GM12878 (cell line): ENCODE data around the gene HTR3A. TPM values are rescaled to one million over a fixed set of nuclear protein-coding genes. Genes with fewer than 3 reads are reported as not detected.

Experiments used
- ATAC-seq: fragments of 200-7000 bp; cut with Tn5 transposase; 3 replicates; pipeline ENCODE4 v1.9.1; 2020; ENCODE audit warnings: mild to moderate bottlenecking, moderate library complexity
- BruUV-seq: library from RNA; stranded (reverse); fragments of 400-500 nt; replicated peaks from 2 replicates; lab custom pipeline; 2021; lab: Mats Ljungman, UMichigan
- CTCF ChIA-PET: fragments of 300-600 bp; sonication (Branson Sonifier 250); formaldehyde crosslinking; extraction: SDS; loops from one replicate; lab custom pipeline; 2021; ENCODE audit warnings: inconsistent platforms; lab: Yijun Ruan, JAX
- POLR2A ChIA-PET: fragments of 350-600 bp; formaldehyde crosslinking; extraction: SDS; loops from one replicate; lab custom pipeline; 2021; ENCODE audit warnings: inconsistent platforms; lab: Charles Lee
- RAD21 ChIA-PET: fragments of 300-600 bp; sonication (Branson Sonifier 250); formaldehyde crosslinking; loops from one replicate; lab custom pipeline; 2023; ENCODE audit warnings: antibody characterized with exemption; ENCODE audit not compliant: unreplicated experiment; lab: Charles Lee
- SMC1A ChIA-PET: fragments of 300-600 bp; sonication (Branson Sonifier 250); formaldehyde crosslinking; loops from one replicate; lab custom pipeline; 2023; ENCODE audit not compliant: unreplicated experiment, uncharacterized antibody; lab: Charles Lee
- DNase-seq: peaks from one replicate; pipeline ENCODE4 v3.0.0-alpha.2; 2011; ENCODE audit warnings: low read depth, low spot score
- FAIRE-seq: peaks from 3 replicates; lab custom pipeline; 2011; peaks lifted over from hg19 to GRCh38; lab: Jason Lieb, UNC
- H2AFZ ChIP-seq: 2 replicates; pipeline ENCODE4 v1.6.0; 2011; ENCODE audit warnings: low read depth, low read length, control low read depth; ENCODE audit not compliant: control insufficient read depth
- H3K27ac ChIP-seq: 2 replicates; pipeline ENCODE4 v1.5.1; 2011; ENCODE audit warnings: control low read depth; ENCODE audit not compliant: control insufficient read depth, insufficient read depth
- H3K27me3 ChIP-seq, 2 experiments: replicated peaks in 1 of 2; 2 replicates each; pipeline versions ENCODE4 v1.6.0 to v1.6.1; 2011; ENCODE audit warnings: low read length in 1 of 2; ENCODE audit not compliant: control insufficient read depth in 2 of 2, insufficient read depth in 2 of 2
- H3K36me3 ChIP-seq, 2 experiments: 2 replicates each; pipeline ENCODE4 v1.5.1; 2011; ENCODE audit warnings: low read length in 1 of 2; ENCODE audit not compliant: control insufficient read depth in 2 of 2, insufficient read depth in 2 of 2
- H3K4me1 ChIP-seq: 2 replicates; pipeline ENCODE4 v1.6.1; 2011; ENCODE audit warnings: mild to moderate bottlenecking, low read length, moderate library complexity, mixed read lengths; ENCODE audit not compliant: control insufficient read depth, insufficient read depth
- H3K4me2 ChIP-seq: 2 replicates; pipeline ENCODE4 v1.6.0; 2011; ENCODE audit warnings: control low read depth; ENCODE audit not compliant: control insufficient read depth, insufficient read depth
- H3K4me3 ChIP-seq: fragments of 200-600 bp; sonication (generic); 2 replicates; pipeline ENCODE4 v1.5.1; 2016
- H3K79me2 ChIP-seq: 2 replicates; pipeline ENCODE4 v1.6.0; 2011; ENCODE audit warnings: low read length; ENCODE audit not compliant: control insufficient read depth, insufficient read depth
- H3K9ac ChIP-seq: 2 replicates; pipeline ENCODE4 v1.8.0; 2011; ENCODE audit warnings: low read length, control low read depth, mixed read lengths; ENCODE audit not compliant: control insufficient read depth, insufficient read depth
- H3K9me3 ChIP-seq: replicated peaks from 3 replicates; pipeline ENCODE4 v1.5.1; 2011; ENCODE audit warnings: mild to moderate bottlenecking, low read length; ENCODE audit not compliant: control insufficient read depth, insufficient read depth
- H4K20me1 ChIP-seq: 2 replicates; pipeline ENCODE4 v1.6.0; 2011; ENCODE audit not compliant: control insufficient read depth, insufficient read depth
- ATF3 ChIP-seq: IDR thresholded peaks from 2 replicates; pipeline ENCODE4 v1.6.1; 2011; ENCODE audit warnings: low read depth, mild to moderate bottlenecking, low read length, moderate library complexity, borderline replicate concordance; ENCODE audit errors: extremely low read depth
- BCL11A ChIP-seq: IDR thresholded peaks from 2 replicates; pipeline ENCODE4 v1.6.1; 2011; ENCODE audit warnings: low read depth, low read length
- BHLHE40 ChIP-seq, 2 experiments: fragments of 450-650 bp in 1 of 2; IDR thresholded peaks; 2 replicates each; pipeline ENCODE4 v1.6.1; 2011 to 2017; ENCODE audit warnings: low read depth in 2 of 2, borderline replicate concordance in 1 of 2, improper control_type of control experiment in 1 of 2, low read length in 1 of 2, mild to moderate bottlenecking in 1 of 2
- KDM1A ChIP-seq: fragments of 200-600 bp; sonication (generic); IDR thresholded peaks from 2 replicates; pipeline ENCODE4 v1.6.1; 2016; ENCODE audit warnings: borderline replicate concordance
- MXI1 ChIP-seq: fragments of 150-350 bp; IDR thresholded peaks from 2 replicates; pipeline ENCODE4 v1.6.1; 2011; ENCODE audit warnings: low read depth, mild to moderate bottlenecking, inconsistent platforms, low read length, improper control_type of control experiment
- NFYB ChIP-seq: IDR thresholded peaks from 2 replicates; pipeline ENCODE4 v1.6.1; 2011; ENCODE audit warnings: low read depth, mild to moderate bottlenecking, low read length, improper control_type of control experiment, moderate library complexity; ENCODE audit not compliant: insufficient read depth
- NR2C2 ChIP-seq: IDR thresholded peaks from 2 replicates; pipeline ENCODE4 v1.6.1; 2011; ENCODE audit warnings: borderline replicate concordance, low read depth; ENCODE audit not compliant: control insufficient read depth, insufficient read length
- SMAD1 ChIP-seq: fragments of 450-650 bp; IDR thresholded peaks from 2 replicates; pipeline ENCODE4 v1.6.1; 2018; ENCODE audit warnings: mild to moderate bottlenecking, low read depth; ENCODE audit not compliant: partially characterized antibody
- SP1 ChIP-seq: IDR thresholded peaks from one replicate; pipeline ENCODE4 v1.6.1; 2011; ENCODE audit warnings: low read depth, low read length
- ZNF207 ChIP-seq: fragments of 450-650 bp; IDR thresholded peaks from 2 replicates; pipeline ENCODE4 v1.6.1; 2014; ENCODE audit warnings: antibody characterized with exemption, mild to moderate bottlenecking, borderline replicate concordance
- ZNF592 ChIP-seq: fragments of 450-650 bp; IDR thresholded peaks from 2 replicates; pipeline ENCODE4 v1.6.1; 2017; ENCODE audit warnings: mild to moderate bottlenecking, moderate library complexity
- WGBS: methylation state at CpG from one replicate; pipeline ENCODE4 v1.1.6; 2016; ENCODE audit warnings: low lambda C conversion rate; ENCODE audit not compliant: insufficient replicate concordance, insufficient coverage; ENCODE audit errors: missing lambda C conversion rate; 5-methylcytosine and 5-hydroxymethylcytosine counted together
- in situ Hi-C: fragments of 300-500 bp; cut with MboI; formaldehyde crosslinking; loops from 9 replicates; pipeline ENCODE4 v1.14.3; 2018; ENCODE audit warnings: mixed read lengths
- intact Hi-C: fragments of 100-400 bp; cut with micrococcal nuclease; formaldehyde crosslinking; loops from one replicate; pipeline ENCODE4 v1.14.2; 2022; ENCODE audit not compliant: unreplicated experiment
- polyA plus RNA-seq, 11 experiments: library from polyadenylated mRNA; depleted of rRNA in 4 of 11; unstranded in 6 of 11; stranded (reverse) in 5 of 11; fragments of >200 nt; fragmentation: Nextera tagmentation in 4 of 11; fragmentation: Illumina TruSeq in 1 of 11; extraction: Ambion mirVana in 4 of 11; extraction: Trizol in 1 of 11; gene quantifications; 1 replicate in 1 of 11; 2 replicates in 10 of 11; pipeline versions ENCODE4 v1.2.1 to v1.2.3, GENCODE V29; 2011 to 2016; ENCODE audit warnings: inconsistent platforms in 2 of 11, missing spikeins in 2 of 11, low read depth in 1 of 11
- total RNA-seq, 4 experiments: library from RNA; depleted of rRNA in 3 of 4; stranded (reverse); fragments of >200 nt in 3 of 4; fragmentation: Illumina TruSeq in 1 of 4; extraction: Trizol in 1 of 4; gene quantifications; 2 replicates each; pipeline versions ENCODE4 v1.2.1 to v1.2.3, GENCODE V29; 2013 to 2021

The HTR3A gene
- total and polyA plus RNA-seq, 10 of the 15 experiments (the other 5 are each of a cell fraction or from before 2014, with no cell fraction given): not detected

- TF ChIP-seq BHLHE40 (IDR thresholded peaks at IDR 0.05; ENCODE audit: borderline replicate concordance in 1 of 2, low read depth in 2 of 2, low read length in 1 of 2) (no peak), ZNF207 (no peak)
- TF ChIP-seq, all 136 proteins: peak for 0
Measured at GRCh38 chr11:113982306-113982705, 7.4 kb downstream of the HTR3A start (continued).

- in situ Hi-C loops (no loop called here), intact Hi-C loops (no loop called here)
- FAIRE-seq (no peak), ATAC-seq (no peak), DNase-seq (no peak)
- H3K79me2 ChIP-seq: no peaks in the 10 kb centered on the region
- ChIA-PET SMC1A (no interaction called here), POLR2A (no interaction called here), CTCF (no interaction called here), RAD21 (no interaction called here)
- H4K20me1 ChIP-seq: no peaks in the 10 kb centered on the region
- H3K27me3 ChIP-seq: peaks cover 3 to 6% of the 10 kb centered on the region in 2 experiments
- no peaks in the 10 kb centered on the region for H3K9me3 ChIP-seq
- H3K36me3 ChIP-seq: no peaks in the 10 kb centered on the region
- H3K9ac ChIP-seq: no peak overlapping the region
- no peak overlapping the region for H3K4me2 ChIP-seq
- no peak overlapping the region for H3K27ac ChIP-seq
- no peak overlapping the region for H2AFZ ChIP-seq
- BruUV-seq: no TSS peak
- WGBS: 0% methylated on average over 5 of the region's 6 CpGs
- no peak overlapping the region for H3K4me3 ChIP-seq
- TF ChIP-seq KDM1A (no peak), NR2C2 (no peak), NFYB (no peak), ATF3 (no peak), ZNF592 (no peak), MXI1 (no peak), BCL11A (no peak), SP1 (no peak), SMAD1 (no peak)
- H3K4me1 ChIP-seq: no peaks in the 10 kb centered on the region
Measured at GRCh38 chr11:113984781-113985180, 9.9 kb downstream of the HTR3A start.
